Heart left ventricle (tissue), 16 donors: ENCODE measurements around the gene SORCS1. TPM values are rescaled to one million over a fixed set of nuclear protein-coding genes. Genes with fewer than 3 reads are reported as not detected.

Source experiments
- ATAC-seq, 4 donors: fragments of 200-7000 bp; cut with Tn5 transposase; one replicate each; pipeline ENCODE4 v1.9.1; 2020 to 2022; ENCODE audit warnings: moderate library complexity in 4 of 4, mild to moderate bottlenecking in 3 of 4, moderate number of reproducible peaks in 1 of 4
- DNase-seq, 5 donors: peaks; one replicate each; pipeline ENCODE4 v3.0.0-alpha.2; 2020
- H3K27ac ChIP-seq, 12 donors: fragments of 200-600 bp; sonication (generic) in 4 of 12; one replicate each; pipeline versions ENCODE4 v1.5.0 to v1.8.0; 2016 to 2022; ENCODE audit warnings: mild to moderate bottlenecking in 2 of 12
- H3K27me3 ChIP-seq, 9 donors: fragments of 200-600 bp; sonication (generic) in 2 of 9; one replicate each; pipeline versions ENCODE4 v1.5.1 to v1.8.0; 2016 to 2022; ENCODE audit warnings: mild to moderate bottlenecking in 3 of 9
- H3K36me3 ChIP-seq, 9 donors: fragments of 200-600 bp; sonication (generic) in 2 of 9; one replicate each; pipeline versions ENCODE4 v1.5.0 to v1.8.0; 2018 to 2022; ENCODE audit warnings: mild to moderate bottlenecking in 2 of 9
- H3K4me1 ChIP-seq, 12 donors: fragments of 200-600 bp; sonication (generic) in 4 of 12; one replicate each; pipeline versions ENCODE4 v1.5.0 to v1.8.0; 2016 to 2022; ENCODE audit warnings: mild to moderate bottlenecking in 3 of 12
- H3K4me3 ChIP-seq, 12 donors: fragments of 200-600 bp; sonication (generic) in 4 of 12; one replicate each; pipeline versions ENCODE4 v1.5.0 to v1.8.0; 2017 to 2022; ENCODE audit warnings: mild to moderate bottlenecking in 9 of 12, moderate library complexity in 4 of 12
- H3K9me3 ChIP-seq, 12 donors: fragments of 200-600 bp; sonication (generic) in 4 of 12; one replicate each; pipeline versions ENCODE4 v1.5.0 to v1.8.0; 2016 to 2022; ENCODE audit warnings: mild to moderate bottlenecking in 1 of 12
- POLR2A ChIP-seq, 2 donors: fragments of 450-650 bp; IDR thresholded peaks; one replicate each; pipeline ENCODE4 v1.6.1; 2017; ENCODE audit warnings: antibody characterized with exemption in 2 of 2, mild to moderate bottlenecking in 2 of 2, moderate library complexity in 2 of 2
- WGBS, 4 donors: extraction: QIAGEN DNeasy Blood & Tissue Kit in 2 of 4; methylation state at CpG; one replicate each; pipeline versions ENCODE4 v1.1.5 to v1.1.7; 2013 to 2018; 5-methylcytosine and 5-hydroxymethylcytosine counted together
- intact Hi-C, 10 donors: fragments of 100-400 bp; cut with DNase I; formaldehyde crosslinking; loops; one replicate each; pipeline versions ENCODE4 v1.11.1 to v1.14.2; 2022
- polyA plus RNA-seq, 2 donors: library from polyadenylated mRNA; stranded (reverse); fragments of 200-250 nt; gene quantifications; one replicate each; pipeline ENCODE4 v1.2.3, GENCODE V29; 2013
- total RNA-seq, 9 donors: library from RNA; depleted of rRNA in 2 of 9; stranded (reverse); fragments of >200 nt in 2 of 9; fragmentation: NEBNext Ultra II Directional in 3 of 9; extraction: Animal tissue kit (Norgen Biotek cat#: 25700) in 3 of 9; gene quantifications; one replicate each; pipeline versions ENCODE4 v1.1.0 to v1.2.4, GENCODE V29; 2016 to 2023
- TF ChIP-seq, protein P1 (sequence below), 12 donors: fragments of 200-600 bp; sonication (generic) in 4 of 12; IDR thresholded peaks; one replicate each; pipeline versions ENCODE4 v1.5.0 to v1.8.0; 2018 to 2022; ENCODE audit warnings: antibody characterized with exemption in 12 of 12, mild to moderate bottlenecking in 5 of 12
- donor health status: ischemic (EF 13 %, LVEDD 7.1; RV severe dilation, severe dysfunction).
- donor health status: healthy with polysubstance abuse.
- donor health status: DM: no; HTN: yes; CAD: no.
- donor health status: DM: no; HTN: no; CAD: no.
- donor health status: ischemic (EF 25% LVEDD 6.9; RV normal size, moderate dysfunction).
- donor health status: ischemic (EF 25% LVEDD 5.7; RV mildly dilated, moderate dysfunction).
- donor health status: healthy.
- donor health status: DM: yes; HTN: yes; CAD: no.
- donor health status: ischemic (EF 35%, LVEDD 5.7; RV mildly dilated, moderate dysfunction).
- donor health status: nonischemic (EF 11% LVEDD 7.7; RV severe dilation, severe dysfunction).
- donor health status: DM: yes; HTN: yes; CAD: no.
- donor health status: PGD.
- donor health status: ischemic (EF 29% LVEDD 5.4; RV normal size, mild dysfunction).
- donor health status: nonischemic (EF 23%, LVEDD 6.1; RV moderate dilation, normal function).

SORCS1 gene
- total and polyA plus RNA-seq, 11 donors = 0.23 to 5.7 (median 1.1) TPM

GRCh38 chr10:106859892-106860652 lies 304.4 kb downstream of the SORCS1 start:
- WGBS, 4 donors = 87 to 93% (median 91%) methylated on average over 4 of the region's 4 CpGs
- TF ChIP-seq POLR2A (IDR thresholded peaks at IDR 0.05) = no peak
- TF ChIP-seq, protein P1, sequence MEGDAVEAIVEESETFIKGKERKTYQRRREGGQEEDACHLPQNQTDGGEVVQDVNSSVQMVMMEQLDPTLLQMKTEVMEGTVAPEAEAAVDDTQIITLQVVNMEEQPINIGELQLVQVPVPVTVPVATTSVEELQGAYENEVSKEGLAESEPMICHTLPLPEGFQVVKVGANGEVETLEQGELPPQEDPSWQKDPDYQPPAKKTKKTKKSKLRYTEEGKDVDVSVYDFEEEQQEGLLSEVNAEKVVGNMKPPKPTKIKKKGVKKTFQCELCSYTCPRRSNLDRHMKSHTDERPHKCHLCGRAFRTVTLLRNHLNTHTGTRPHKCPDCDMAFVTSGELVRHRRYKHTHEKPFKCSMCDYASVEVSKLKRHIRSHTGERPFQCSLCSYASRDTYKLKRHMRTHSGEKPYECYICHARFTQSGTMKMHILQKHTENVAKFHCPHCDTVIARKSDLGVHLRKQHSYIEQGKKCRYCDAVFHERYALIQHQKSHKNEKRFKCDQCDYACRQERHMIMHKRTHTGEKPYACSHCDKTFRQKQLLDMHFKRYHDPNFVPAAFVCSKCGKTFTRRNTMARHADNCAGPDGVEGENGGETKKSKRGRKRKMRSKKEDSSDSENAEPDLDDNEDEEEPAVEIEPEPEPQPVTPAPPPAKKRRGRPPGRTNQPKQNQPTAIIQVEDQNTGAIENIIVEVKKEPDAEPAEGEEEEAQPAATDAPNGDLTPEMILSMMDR (IDR thresholded peaks at IDR 0.05) = no peak
- ATAC-seq (no peak), DNase-seq (no peak)
- intact Hi-C loops = no loop called here
- no peak overlapping the region for H3K4me3 ChIP-seq
- H3K4me1 ChIP-seq = no peaks in the 10 kb centered on the region
- no peak overlapping the region for H3K27ac ChIP-seq
- H3K27me3 ChIP-seq = no peaks in the 10 kb centered on the region
- H3K36me3 ChIP-seq = no peaks in the 10 kb centered on the region
- H3K9me3 ChIP-seq = peaks cover 0 to 11% (median under 1%) of the 10 kb centered on the region in 12 donors

DNA sequence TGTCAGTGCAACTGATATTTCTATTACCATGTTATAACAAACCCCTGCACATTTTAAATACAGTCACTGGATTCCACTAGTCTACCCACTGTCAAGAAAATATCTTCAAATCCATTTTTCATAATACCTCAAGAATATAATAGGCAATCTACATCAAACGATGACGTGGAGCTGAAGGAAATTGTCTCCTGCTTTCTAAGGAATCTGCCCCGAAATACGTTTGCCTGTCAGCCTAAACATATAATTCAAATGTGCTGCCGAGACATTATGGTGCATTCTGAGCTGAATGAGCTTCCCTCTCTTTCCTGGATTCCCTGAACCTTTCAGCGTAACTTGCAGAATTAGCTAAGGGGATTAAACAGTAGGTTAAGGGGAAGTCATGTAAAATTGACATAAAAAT lies 306.8 kb downstream of the SORCS1 start:
- intact Hi-C loops = no loop called here
- Histone ChIP-seq H3K36me3 (no peaks in the 10 kb centered on the region), H3K4me3 (no peak overlapping the region), H3K9me3 (peaks cover 0 to 21% (median 4%) of the 10 kb centered on the region in 12 donors), H3K27me3 (no peaks in the 10 kb centered on the region), H3K4me1 (no peaks in the 10 kb centered on the region), H3K27ac (no peak overlapping the region)
- DNase-seq = no peak
- WGBS, 4 donors = 82 to 87% (median 85%) methylated on average over 6 of the region's 6 CpGs
- TF ChIP-seq, protein P1 (IDR thresholded peaks at IDR 0.05) = no peak
- TF ChIP-seq POLR2A (IDR thresholded peaks at IDR 0.05) = no peak
- ATAC-seq = no peak

GRCh38 chr10:106857213-106857612 lies 307.3 kb downstream of the SORCS1 start:
- 64 to 80% (median 78%) methylated on average over 6 of the region's 6 CpGs for WGBS, 4 donors
- no peak overlapping the region for H3K27ac ChIP-seq
- no peaks in the 10 kb centered on the region for H3K36me3 ChIP-seq
- H3K27me3 ChIP-seq = no peaks in the 10 kb centered on the region
- no peak overlapping the region for H3K4me3 ChIP-seq
- ATAC-seq (no peak), DNase-seq (no peak)
- H3K9me3 ChIP-seq = peaks cover 0 to 24% (median 5%) of the 10 kb centered on the region in 12 donors
- intact Hi-C loops = no loop called here
- TF ChIP-seq, protein P1 (IDR thresholded peaks at IDR 0.05) = no peak
- no peak for TF ChIP-seq POLR2A (IDR thresholded peaks at IDR 0.05)
- H3K4me1 ChIP-seq = no peaks in the 10 kb centered on the region

DNA sequence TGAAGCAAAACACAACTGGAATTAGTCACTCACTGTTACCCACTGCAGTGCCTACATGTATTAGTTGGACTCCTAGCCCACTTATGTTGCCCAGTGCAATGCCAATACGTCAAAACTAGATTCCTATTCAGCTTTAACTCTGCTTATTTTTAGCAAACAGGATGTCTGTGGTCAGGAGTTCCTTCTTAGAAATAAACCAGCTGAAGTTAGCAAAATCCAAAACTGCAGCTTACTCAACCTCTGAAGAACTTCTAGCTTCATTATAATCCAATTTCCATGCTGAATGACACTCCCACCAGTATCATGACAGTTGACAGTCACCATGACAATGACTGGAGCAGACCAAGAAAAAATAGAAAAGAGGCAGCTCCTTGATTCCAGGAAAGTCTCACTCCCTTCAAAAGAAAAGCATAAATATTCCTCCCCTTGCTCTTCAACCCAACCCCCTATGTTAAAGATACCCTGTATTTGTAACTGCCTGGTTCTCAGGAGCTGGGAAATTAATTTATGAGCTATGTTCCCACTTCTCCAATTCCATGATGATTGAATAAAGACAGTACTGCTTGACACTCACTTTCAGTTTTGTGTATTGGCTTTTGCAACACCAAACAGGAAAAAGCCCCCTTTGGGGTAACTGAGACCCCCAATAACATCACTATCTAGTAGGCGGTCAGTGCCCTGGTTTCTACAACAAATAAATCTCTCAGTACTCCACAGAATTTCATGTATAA lies 327.4 kb downstream of the SORCS1 start:
- intact Hi-C loops = no loop called here
- Histone ChIP-seq H3K4me3 (no peak overlapping the region), H3K27ac (no peak overlapping the region), H3K27me3 (no peaks in the 10 kb centered on the region), H3K9me3 (no peaks in the 10 kb centered on the region), H3K36me3 (no peaks in the 10 kb centered on the region), H3K4me1 (peaks cover 0 to 15% (median 0%) of the 10 kb centered on the region in 12 donors)
- TF ChIP-seq, protein P1 (IDR thresholded peaks at IDR 0.05) = no peak
- TF ChIP-seq POLR2A (IDR thresholded peaks at IDR 0.05) = no peak
- DNase-seq = no peak
- peak in 1 of 4 donors; percentile 38 for ATAC-seq
- 40 to 49% (median 45%) methylated on average over 2 of the region's 2 CpGs for WGBS, 4 donors
